Stimulated activated CD4-positive, alpha-beta T cell treated with anti-CD3 and anti-CD28 coated beads, Interleukin-4, amount 100 ng/mL, for 48 hours (primary cell): ENCODE measurements around the gene UNC93B1.
A peak's percentile ranks its signal among the peaks of the same experiment; 100 is the strongest.

ENCODE experiments used
- DNase-seq, 2 donors: peaks; one replicate each; pipeline ENCODE4 v3.0.0-alpha.2; 2020; ENCODE audit warnings: low read depth in 2 of 2

UNC93B1 gene, protein sequence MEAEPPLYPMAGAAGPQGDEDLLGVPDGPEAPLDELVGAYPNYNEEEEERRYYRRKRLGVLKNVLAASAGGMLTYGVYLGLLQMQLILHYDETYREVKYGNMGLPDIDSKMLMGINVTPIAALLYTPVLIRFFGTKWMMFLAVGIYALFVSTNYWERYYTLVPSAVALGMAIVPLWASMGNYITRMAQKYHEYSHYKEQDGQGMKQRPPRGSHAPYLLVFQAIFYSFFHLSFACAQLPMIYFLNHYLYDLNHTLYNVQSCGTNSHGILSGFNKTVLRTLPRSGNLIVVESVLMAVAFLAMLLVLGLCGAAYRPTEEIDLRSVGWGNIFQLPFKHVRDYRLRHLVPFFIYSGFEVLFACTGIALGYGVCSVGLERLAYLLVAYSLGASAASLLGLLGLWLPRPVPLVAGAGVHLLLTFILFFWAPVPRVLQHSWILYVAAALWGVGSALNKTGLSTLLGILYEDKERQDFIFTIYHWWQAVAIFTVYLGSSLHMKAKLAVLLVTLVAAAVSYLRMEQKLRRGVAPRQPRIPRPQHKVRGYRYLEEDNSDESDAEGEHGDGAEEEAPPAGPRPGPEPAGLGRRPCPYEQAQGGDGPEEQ

DNA sequence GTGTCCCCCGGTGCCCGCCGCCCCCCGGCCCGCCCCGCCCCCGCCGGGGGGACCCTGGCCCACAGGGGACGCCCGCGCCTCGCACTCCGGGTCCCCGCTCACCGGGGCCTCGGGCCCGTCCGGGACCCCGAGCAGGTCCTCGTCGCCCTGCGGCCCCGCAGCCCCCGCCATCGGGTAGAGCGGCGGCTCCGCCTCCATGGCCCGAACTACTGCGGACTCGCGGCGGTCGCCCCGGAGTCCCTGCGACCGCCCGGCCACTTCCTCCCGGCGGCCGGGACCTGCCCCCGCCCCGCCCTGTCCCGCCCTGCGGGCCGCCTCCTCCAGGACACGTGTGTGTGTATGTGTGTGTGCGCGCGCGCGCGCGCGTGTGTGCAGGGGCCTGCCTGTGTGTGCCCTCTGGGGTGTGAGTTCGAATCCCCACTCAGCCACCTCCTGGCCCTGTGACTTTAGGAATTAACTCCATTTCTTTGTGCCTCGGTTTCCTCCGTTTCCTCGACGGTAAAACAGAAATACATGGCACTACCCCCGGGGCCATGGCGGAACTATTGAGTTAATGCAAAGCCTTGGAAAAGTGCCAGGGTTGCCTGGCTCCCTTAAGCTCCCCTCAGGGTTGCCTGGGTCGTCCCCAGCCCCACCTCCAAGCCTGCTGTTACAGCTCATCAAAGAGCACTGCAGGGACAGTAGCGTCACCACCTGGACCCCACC is at the start of gene UNC93B1:
TSS of gene UNC93B1 (minus strand) at position 252 of the 705 bp plus-strand sequence. CDS start at position 198, 54 bp downstream.
- DNase-seq, result peak; percentile 69 to 81

GRCh38 chr11:68053117-68053516 is 49.2 kb upstream of the UNC93B1 start:
- DNase-seq, result no peak

DNA sequence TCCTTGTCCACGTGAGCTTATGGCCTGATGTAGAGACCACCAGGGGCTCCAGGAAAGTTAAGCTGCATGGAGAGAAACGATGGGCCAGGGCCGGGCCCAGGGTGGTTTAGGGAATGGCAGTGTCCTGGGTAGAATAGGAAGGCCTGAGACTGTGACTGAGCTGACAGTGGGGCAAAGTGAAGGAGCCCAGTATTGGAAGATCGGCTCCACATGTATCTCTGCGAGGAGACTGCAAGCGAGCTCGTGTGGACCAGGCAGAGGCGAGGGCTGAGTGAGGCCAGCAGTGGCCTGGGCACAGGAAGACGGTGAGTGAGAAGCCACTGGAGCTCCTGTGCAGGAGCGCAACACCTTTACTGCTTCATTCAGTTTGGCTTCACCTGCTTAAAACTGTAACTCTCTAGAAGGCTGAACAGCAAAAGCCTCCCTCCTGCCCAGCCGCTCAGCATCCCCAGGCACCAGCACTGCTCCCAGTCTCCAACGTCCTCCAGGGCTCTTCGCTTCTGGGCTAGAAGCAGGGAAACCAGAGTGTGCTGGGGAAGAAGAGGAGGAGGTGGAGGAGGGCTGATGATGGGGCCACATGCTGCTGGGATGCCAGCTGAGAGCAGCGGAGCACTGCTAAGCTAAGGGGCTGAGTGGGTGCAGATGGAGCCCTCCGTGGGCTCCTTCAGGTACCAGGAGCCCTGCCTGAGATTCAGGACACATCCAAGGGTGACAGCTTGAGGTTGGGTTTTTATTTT is 48.4 kb upstream of the UNC93B1 start:
- no peak for DNase-seq

- no peak for DNase-seq
These were observed 47.6 kb upstream of the UNC93B1 start for GRCh38 chr11:68051191-68052136.

DNA sequence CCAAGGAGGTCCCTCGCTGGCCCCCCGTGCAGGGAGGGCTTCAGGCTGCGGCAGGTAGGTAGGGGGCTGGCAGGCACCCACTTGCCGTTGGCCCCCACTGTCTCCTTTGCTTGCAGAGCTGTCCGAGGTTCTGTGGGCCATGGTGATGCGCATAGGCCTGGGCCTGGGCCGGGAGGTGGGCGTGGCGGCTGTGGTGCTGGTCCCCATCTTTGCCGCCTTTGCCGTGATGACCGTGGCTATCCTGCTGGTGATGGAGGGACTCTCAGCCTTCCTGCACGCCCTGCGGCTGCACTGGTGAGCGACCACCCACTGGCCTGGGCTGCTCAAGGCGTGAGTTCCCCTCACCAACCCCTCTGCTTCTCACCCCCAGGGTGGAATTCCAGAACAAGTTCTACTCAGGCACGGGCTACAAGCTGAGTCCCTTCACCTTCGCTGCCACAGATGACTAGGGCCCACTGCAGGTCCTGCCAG is 46.5 kb upstream of the UNC93B1 start:
- no peak for DNase-seq

DNA sequence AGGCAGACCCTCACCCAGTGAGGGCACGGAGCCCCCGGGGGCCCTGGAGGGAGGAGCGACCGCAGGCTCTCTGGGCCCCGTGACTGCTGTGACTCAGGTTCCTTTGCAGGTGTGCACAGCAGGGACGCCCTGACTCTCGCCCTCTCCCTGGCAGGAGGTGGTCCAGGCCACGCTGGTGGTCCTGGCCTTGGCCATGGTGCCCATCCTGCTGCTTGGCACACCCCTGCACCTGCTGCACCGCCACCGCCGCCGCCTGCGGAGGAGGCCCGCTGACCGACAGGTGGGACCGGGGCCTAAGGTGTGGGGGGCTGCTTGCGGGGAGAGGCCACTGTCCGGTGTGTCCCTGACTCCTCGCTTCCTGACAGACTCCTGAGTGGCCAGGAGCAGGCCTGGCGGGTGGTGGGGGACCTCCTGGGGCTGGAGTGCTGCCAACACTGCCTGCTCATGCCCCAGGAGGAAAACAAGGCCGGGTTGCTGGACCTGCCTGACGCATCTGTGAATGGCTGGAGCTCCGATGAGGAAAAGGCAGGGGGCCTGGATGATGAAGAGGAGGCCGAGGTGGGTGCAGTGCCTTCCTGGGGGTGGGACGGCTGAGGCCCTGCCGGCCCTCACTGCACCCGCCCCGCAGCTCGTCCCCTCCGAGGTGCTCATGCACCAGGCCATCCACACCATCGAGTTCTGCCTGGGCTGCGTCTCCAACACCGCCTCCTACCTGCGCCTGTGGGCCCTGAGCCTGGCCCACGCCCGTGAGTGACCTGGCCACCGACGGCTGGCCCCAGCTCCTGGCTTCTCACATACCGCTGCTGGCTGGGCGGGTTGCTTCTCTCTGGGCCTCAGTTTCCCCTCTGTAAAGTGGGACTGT is 45.8 kb upstream of the UNC93B1 start:
- DNase-seq, result no peak

- no peak for DNase-seq
These were observed 45.0 kb upstream of the UNC93B1 start for GRCh38 chr11:68048681-68049508.

DNA sequence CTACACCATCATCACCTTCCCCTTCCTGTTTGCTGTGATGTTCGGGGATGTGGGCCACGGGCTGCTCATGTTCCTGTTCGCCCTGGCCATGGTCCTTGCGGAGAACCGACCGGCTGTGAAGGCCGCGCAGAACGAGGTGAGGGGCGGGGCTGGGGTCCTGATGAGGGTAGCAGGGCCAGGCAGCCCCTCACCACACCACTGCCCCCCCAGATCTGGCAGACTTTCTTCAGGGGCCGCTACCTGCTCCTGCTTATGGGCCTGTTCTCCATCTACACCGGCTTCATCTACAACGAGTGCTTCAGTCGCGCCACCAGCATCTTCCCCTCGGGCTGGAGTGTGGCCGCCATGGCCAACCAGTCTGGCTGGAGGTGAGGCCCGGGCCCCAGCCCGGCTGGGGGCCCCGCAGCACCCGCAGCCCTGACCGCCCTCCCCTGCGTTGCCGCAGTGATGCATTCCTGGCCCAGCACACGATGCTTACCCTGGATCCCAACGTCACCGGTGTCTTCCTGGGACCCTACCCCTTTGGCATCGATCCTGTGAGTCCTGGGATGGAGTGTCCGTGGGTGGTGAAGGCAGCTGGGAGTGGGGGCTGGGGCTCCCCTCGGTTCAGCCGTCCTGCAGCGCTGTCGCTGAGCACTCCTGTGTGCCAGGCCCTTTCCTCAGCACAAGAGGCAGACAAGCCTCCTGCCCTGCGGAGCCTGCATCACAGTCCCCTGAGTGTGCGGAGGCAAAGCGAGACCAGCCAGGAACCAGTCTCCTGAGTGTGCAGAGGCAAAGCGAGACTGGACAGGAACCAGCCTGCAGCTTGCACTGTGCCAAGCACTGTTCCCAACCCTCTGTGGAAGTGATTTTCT is 43.8 kb upstream of the UNC93B1 start:
- DNase-seq, result no peak

- no peak for DNase-seq
These were observed 41.0 kb upstream of the UNC93B1 start for GRCh38 chr11:68044898-68045351.

GRCh38 chr11:68044145-68044813 is 40.4 kb upstream of the UNC93B1 start:
- DNase-seq, result no peak

- DNase-seq, result no peak
These were observed 39.6 kb upstream of the UNC93B1 start for GRCh38 chr11:68043349-68044144.

DNA sequence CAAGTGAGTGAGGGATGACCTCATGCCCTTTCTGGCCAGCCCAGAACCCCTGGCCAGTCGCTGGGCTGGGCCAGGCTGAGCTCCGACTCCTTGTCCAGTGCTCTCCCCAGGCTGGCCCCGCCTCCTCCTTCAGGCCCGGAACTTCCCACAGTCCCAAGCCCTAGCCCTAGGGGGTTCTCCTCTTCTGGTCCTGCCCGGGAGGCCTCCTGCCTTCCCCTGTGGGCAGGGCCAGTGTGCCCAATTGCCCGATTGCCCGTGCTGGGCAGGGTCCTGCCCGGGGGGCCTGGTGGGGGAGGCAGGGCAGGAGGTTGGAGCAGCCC is 39.1 kb upstream of the UNC93B1 start:
- no peak for DNase-seq

DNA sequence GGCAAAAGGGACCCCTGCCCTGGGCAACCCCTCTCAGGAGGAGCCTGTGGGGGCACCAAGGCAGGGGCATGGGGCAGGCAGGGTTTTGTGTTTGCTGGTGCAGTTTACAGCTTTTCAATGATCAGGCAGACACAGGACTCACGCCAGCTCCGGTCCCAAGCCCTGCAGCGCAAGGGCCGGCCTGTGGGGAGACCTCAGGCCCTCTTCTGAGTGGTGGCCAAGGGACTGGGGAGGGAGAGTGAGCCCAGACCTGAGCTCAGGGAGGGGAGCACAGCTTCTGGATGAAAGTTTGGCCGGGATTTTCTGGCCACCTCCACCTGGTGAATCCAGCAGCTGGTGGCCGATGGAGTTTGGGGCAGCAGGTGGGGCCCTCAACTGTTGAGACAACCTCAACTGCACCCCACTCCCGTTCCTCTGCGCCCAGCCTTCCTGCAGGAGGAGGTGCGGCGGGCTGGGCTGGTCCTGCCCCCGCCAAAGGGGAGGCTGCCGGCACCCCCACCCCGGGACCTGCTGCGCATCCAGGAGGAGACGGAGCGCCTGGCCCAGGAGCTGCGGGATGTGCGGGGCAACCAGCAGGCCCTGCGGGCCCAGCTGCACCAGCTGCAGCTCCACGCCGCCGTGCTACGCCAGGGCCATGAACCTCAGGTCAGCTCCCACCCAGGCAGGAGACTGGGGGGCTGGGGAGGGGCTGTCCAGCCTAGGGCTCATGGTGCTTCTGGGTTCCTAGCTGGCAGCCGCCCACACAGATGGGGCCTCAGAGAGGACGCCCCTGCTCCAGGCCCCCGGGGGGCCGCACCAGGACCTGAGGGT is 38.5 kb upstream of the UNC93B1 start:
- no peak for DNase-seq

DNA sequence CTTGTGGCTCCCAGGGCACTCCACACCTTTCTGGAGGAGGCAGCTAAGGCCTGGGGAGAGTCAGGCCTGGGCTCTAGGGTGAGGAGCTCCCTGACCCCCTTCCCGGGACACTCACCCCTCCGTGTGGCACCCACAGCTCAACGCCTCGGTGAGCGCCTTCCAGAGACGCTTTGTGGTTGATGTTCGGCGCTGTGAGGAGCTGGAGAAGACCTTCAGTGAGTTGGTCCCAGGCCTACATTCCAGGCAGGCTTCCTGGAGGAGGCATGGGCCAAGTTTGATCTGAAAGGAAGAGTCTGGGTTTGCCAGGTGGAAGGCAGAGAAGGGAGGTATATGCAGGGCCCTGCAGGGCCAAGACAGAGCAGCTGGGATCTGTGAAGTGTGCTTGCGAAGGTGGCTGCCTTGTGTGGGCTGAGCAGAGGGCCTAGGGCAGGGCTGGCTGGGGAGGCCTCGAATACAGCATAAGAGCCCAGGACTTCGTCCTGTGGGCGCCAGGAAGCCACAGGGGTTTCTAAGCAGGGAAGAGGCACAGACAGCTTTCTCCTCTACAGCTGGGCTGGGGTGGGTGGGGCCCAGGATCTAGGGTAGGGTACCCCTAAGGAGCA is 37.8 kb upstream of the UNC93B1 start:
- DNase-seq, result no peak

DNA sequence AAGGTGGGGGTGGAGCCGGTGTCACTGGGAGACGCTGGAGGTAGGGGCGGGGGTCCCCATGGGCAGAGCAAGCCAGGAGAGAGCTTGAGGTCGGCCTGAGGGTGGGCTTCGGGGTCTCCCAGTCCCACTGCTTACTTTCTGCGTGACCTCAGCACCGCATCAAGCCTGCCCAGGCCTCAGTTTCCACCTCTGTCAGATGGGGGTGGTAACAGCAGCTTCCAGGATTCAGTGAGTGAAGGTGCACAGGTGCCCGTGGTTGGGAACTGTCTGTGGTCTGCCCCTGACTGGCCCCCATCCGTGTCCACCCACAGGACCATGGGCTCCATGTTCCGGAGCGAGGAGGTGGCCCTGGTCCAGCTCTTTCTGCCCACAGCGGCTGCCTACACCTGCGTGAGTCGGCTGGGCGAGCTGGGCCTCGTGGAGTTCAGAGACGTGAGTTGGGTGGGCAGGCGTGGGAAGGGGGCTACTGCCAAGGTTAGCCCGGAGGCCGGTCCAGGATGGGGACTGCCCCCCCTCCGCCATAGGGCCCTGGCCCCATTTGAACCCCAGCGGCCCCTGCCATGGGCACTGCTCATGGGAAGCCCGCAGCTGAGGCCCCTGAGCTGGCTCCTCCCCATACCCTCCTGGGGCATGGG is 37.2 kb upstream of the UNC93B1 start:
- DNase-seq, result no peak
